HEK293 (cell line): ENCODE results near the gene PIP4K2A.

Experiments
- BCL11A ChIP-seq: fragments of 450-650 bp; formaldehyde crosslinking; IDR thresholded peaks from 2 replicates; pipeline ENCODE4 v1.5.1; 2016; ENCODE audit warnings: low read depth, missing biosample characterization, missing genetic modification characterization
- HOXD13 ChIP-seq: sonication (generic); formaldehyde crosslinking; IDR thresholded peaks from 2 replicates; pipeline ENCODE4 v1.8.0; 2022; ENCODE audit warnings: missing genetic modification reagents, borderline replicate concordance
- IKZF3 ChIP-seq: fragments of 450-650 bp; IDR thresholded peaks from 2 replicates; pipeline ENCODE4 v1.5.0; 2018; ENCODE audit warnings: missing biosample characterization, mild to moderate bottlenecking, missing genetic modification characterization, moderate library complexity
- MYNN ChIP-seq: fragments of 450-650 bp; formaldehyde crosslinking; IDR thresholded peaks from 2 replicates; pipeline ENCODE4 v1.5.1; 2016; ENCODE audit warnings: missing biosample characterization, missing genetic modification characterization, borderline replicate concordance
- PATZ1 ChIP-seq: fragments of 450-650 bp; formaldehyde crosslinking; IDR thresholded peaks from 2 replicates; pipeline ENCODE4 v1.5.1; 2016; ENCODE audit warnings: missing biosample characterization, missing genetic modification characterization
- PRDM2 ChIP-seq: fragments of 450-650 bp; formaldehyde crosslinking; IDR thresholded peaks from 2 replicates; pipeline ENCODE4 v1.5.1; 2016; ENCODE audit warnings: missing biosample characterization, missing genetic modification characterization, borderline replicate concordance
- SCRT2 ChIP-seq: fragments of 450-650 bp; formaldehyde crosslinking; IDR thresholded peaks from 2 replicates; pipeline ENCODE4 v1.5.1; 2016; ENCODE audit warnings: missing biosample characterization, missing genetic modification characterization
- ZBTB20 ChIP-seq: fragments of 450-650 bp; formaldehyde crosslinking; IDR thresholded peaks from 2 replicates; pipeline ENCODE4 v1.5.1; 2016; ENCODE audit warnings: missing biosample characterization, missing genetic modification characterization
- ZBTB44 ChIP-seq: fragments of 450-650 bp; IDR thresholded peaks from 2 replicates; pipeline ENCODE4 v1.5.1; 2018; ENCODE audit warnings: missing biosample characterization, mild to moderate bottlenecking, missing genetic modification characterization
- ZBTB8A ChIP-seq: fragments of 450-650 bp; formaldehyde crosslinking; IDR thresholded peaks from 2 replicates; pipeline ENCODE4 v1.5.1; 2016; ENCODE audit warnings: missing biosample characterization, missing genetic modification characterization
- ZFHX2 ChIP-seq: fragments of 450-650 bp; formaldehyde crosslinking; conservative IDR thresholded peaks from 2 replicates; pipeline ENCODE4 v1.5.1; 2016; ENCODE audit warnings: missing biosample characterization, missing genetic modification characterization
- ZNF112 ChIP-seq: fragments of 450-650 bp; formaldehyde crosslinking; IDR thresholded peaks from 2 replicates; pipeline ENCODE4 v1.5.0; 2017; ENCODE audit warnings: missing biosample characterization, missing genetic modification characterization
- ZNF155 ChIP-seq: fragments of 450-650 bp; formaldehyde crosslinking; IDR thresholded peaks from 2 replicates; pipeline ENCODE4 v1.5.1; 2016; ENCODE audit warnings: missing biosample characterization, missing genetic modification characterization
- ZNF211 ChIP-seq: fragments of 450-650 bp; formaldehyde crosslinking; IDR thresholded peaks from 2 replicates; pipeline ENCODE4 v1.5.1; 2016; ENCODE audit warnings: low read depth, missing biosample characterization, missing genetic modification characterization
- ZNF221 ChIP-seq: fragments of 450-650 bp; formaldehyde crosslinking; IDR thresholded peaks from 2 replicates; pipeline ENCODE4 v1.5.1; 2017; ENCODE audit warnings: missing biosample characterization, missing genetic modification characterization, borderline replicate concordance
- ZNF311 ChIP-seq: fragments of 450-650 bp; formaldehyde crosslinking; IDR thresholded peaks from 2 replicates; pipeline ENCODE4 v1.5.1; 2017; ENCODE audit warnings: missing biosample characterization, missing genetic modification characterization, borderline replicate concordance
- ZNF324 ChIP-seq: fragments of 450-650 bp; formaldehyde crosslinking; IDR thresholded peaks from 2 replicates; pipeline ENCODE4 v1.5.1; 2016; ENCODE audit warnings: missing biosample characterization, missing genetic modification characterization
- ZNF501 ChIP-seq: fragments of 450-650 bp; formaldehyde crosslinking; IDR thresholded peaks from 2 replicates; pipeline ENCODE4 v1.5.1; 2016; ENCODE audit warnings: missing biosample characterization, missing genetic modification characterization
- ZNF529 ChIP-seq: fragments of 450-650 bp; formaldehyde crosslinking; IDR thresholded peaks from 2 replicates; pipeline ENCODE4 v1.5.1; 2017; ENCODE audit warnings: missing genetic modification characterization, missing biosample characterization; ENCODE audit not compliant: insufficient replicate concordance
- ZNF548 ChIP-seq: fragments of 450-650 bp; formaldehyde crosslinking; IDR thresholded peaks from 2 replicates; pipeline ENCODE4 v1.5.1; 2016; ENCODE audit warnings: missing biosample characterization, missing genetic modification characterization
- ZNF558 ChIP-seq: fragments of 450-650 bp; formaldehyde crosslinking; IDR thresholded peaks from 2 replicates; pipeline ENCODE4 v1.5.1; 2016; ENCODE audit warnings: missing biosample characterization, missing genetic modification characterization
- ZNF768 ChIP-seq: fragments of 450-650 bp; formaldehyde crosslinking; IDR thresholded peaks from 2 replicates; pipeline ENCODE4 v1.5.1; 2018; ENCODE audit warnings: missing biosample characterization, mild to moderate bottlenecking, missing genetic modification characterization
- ZNF777 ChIP-seq: fragments of 450-650 bp; formaldehyde crosslinking; IDR thresholded peaks from 2 replicates; pipeline ENCODE4 v1.5.1; 2017; ENCODE audit warnings: missing biosample characterization, missing genetic modification characterization, borderline replicate concordance
- ZNF785 ChIP-seq: fragments of 450-650 bp; formaldehyde crosslinking; IDR thresholded peaks from 2 replicates; pipeline ENCODE4 v1.5.1; 2016; ENCODE audit warnings: missing biosample characterization, missing genetic modification characterization
- ZSCAN30 ChIP-seq: fragments of 450-650 bp; IDR thresholded peaks from 2 replicates; pipeline ENCODE4 v1.5.1; 2018; ENCODE audit warnings: missing biosample characterization, mild to moderate bottlenecking, missing genetic modification characterization, moderate library complexity
- ZSCAN5A ChIP-seq: fragments of 450-650 bp; formaldehyde crosslinking; IDR thresholded peaks from 2 replicates; pipeline ENCODE4 v1.5.1; 2016; ENCODE audit warnings: missing biosample characterization, missing genetic modification characterization
- TF ChIP-seq, protein P1 (sequence below): fragments of 450-650 bp; formaldehyde crosslinking; IDR thresholded peaks from 2 replicates; pipeline ENCODE4 v1.5.1; 2017; ENCODE audit warnings: missing biosample characterization, missing genetic modification characterization

The PIP4K2A gene

DNA sequence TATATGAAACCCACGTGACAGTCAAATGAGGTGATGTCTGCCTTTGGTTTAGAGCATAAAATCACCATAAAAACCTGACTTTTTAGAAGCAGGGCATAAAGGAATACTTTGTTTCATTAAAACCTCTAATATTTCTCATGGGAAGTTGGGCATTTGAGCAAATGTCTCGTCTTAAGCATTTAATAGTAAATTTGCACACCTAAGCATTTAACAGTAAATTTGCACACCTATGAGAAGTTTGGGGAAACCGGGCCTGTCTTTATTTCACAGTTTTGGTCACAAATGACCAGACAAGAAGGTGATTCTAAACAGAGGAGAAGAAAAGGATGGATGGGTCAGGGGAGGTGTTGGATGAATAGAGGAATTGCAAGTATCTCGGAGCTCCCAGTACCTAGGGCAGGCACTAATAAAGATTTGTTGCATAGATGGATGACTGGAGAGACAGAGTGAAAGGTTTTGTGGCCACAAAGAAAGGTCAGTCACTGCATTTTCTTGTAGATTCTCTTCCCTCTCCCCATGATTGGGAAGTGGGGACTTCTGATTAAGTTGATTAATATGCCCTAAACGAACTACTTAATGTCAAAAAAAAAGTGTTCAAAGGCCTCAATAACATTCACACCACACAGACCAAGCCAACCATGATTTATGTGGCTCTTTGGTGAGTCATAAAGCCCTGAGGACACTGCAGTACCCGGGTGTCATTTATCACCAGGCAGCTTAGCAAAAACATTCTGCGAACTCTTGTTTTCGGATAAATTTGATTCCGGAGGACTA is 210.9 kb downstream of the PIP4K2A start (continued):
- TF ChIP-seq HOXD13 (CRISPR knock-in tag) (no peak), ZNF155 (tag by site-specific recombination) (no peak), IKZF3 (tag by site-specific recombination) (no peak; the same call in 1 of the 2 replicates), ZNF529 (no peak), ZNF311 (tag by site-specific recombination) (no peak), MYNN (tag by site-specific recombination) (no peak), ZNF324 (tag by site-specific recombination) (no peak), ZNF211 (tag by site-specific recombination) (no peak), ZSCAN5A (tag by site-specific recombination) (no peak), ZBTB8A (tag by site-specific recombination) (no peak), PATZ1 (tag by site-specific recombination) (peak; percentile 30; the same call in 1 of the 2 replicates), ZFHX2 (tag by site-specific recombination) (no peak), ZNF112 (no peak), ZBTB44 (peak; percentile 49; the same call in 1 of the 2 replicates), ZNF548 (tag by site-specific recombination) (no peak), ZNF777 (tag by site-specific recombination) (no peak), SCRT2 (peak; percentile 10; the same call in 1 of the 2 replicates), ZNF768 (no peak), ZBTB20 (no peak), ZNF785 (tag by site-specific recombination) (no peak), ZNF221 (tag by site-specific recombination) (no peak), ZNF501 (tag by site-specific recombination) (no peak), PRDM2 (tag by site-specific recombination) (no peak), BCL11A (tag by site-specific recombination) (peak; percentile 68; the same call in 1 of the 2 replicates), ZSCAN30 (tag by site-specific recombination) (no peak), ZNF558 (peak; percentile 39; the same call in 1 of the 2 replicates)
- TF ChIP-seq, protein P1, sequence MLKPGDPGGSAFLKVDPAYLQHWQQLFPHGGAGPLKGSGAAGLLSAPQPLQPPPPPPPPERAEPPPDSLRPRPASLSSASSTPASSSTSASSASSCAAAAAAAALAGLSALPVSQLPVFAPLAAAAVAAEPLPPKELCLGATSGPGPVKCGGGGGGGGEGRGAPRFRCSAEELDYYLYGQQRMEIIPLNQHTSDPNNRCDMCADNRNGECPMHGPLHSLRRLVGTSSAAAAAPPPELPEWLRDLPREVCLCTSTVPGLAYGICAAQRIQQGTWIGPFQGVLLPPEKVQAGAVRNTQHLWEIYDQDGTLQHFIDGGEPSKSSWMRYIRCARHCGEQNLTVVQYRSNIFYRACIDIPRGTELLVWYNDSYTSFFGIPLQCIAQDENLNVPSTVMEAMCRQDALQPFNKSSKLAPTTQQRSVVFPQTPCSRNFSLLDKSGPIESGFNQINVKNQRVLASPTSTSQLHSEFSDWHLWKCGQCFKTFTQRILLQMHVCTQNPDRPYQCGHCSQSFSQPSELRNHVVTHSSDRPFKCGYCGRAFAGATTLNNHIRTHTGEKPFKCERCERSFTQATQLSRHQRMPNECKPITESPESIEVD (tag by site-specific recombination) = peak; percentile 89
